Amniotic stem cell (primary cell): ENCODE results near the gene ALB.
A peak's percentile ranks its signal among the peaks of the same experiment; 100 is the strongest.

ENCODE experiments used
- DNase-seq: peaks from one replicate; lab custom pipeline; 2025; lab: John Stamatoyannopoulos, UW

The ALB gene

GRCh38 chr4:73432169-73433000, 28.3 kb downstream of the ALB start:
- no peak for DNase-seq

GRCh38 chr4:73433140-73433539, 29.1 kb downstream of the ALB start:
- no peak for DNase-seq

GRCh38 chr4:73434311-73434710, 30.2 kb downstream of the ALB start:
- peak; percentile 0 for DNase-seq

- no peak for DNase-seq
Measured at GRCh38 chr4:73435984-73436383, 31.9 kb downstream of the ALB start, which contains the start of gene AFP. AFP (plus strand) TSS chr4:73436221; CDS start chr4:73436263, 42 bp downstream.

GRCh38 chr4:73436674-73437557, 32.8 kb downstream of the ALB start:
- DNase-seq, result no peak

GRCh38 chr4:73437558-73437956, 33.5 kb downstream of the ALB start:
- DNase-seq, result no peak

- DNase-seq, result no peak
Measured at GRCh38 chr4:73438048-73438447, 34.0 kb downstream of the ALB start.

GRCh38 chr4:73438582-73439215, 34.6 kb downstream of the ALB start:
- DNase-seq, result no peak

- no peak for DNase-seq
Measured at GRCh38 chr4:73439445-73439844, 35.4 kb downstream of the ALB start.

GRCh38 chr4:73439991-73440390, 35.9 kb downstream of the ALB start:
- DNase-seq, result no peak

GRCh38 chr4:73440653-73441052, 36.6 kb downstream of the ALB start:
- DNase-seq, result no peak

GRCh38 chr4:73442275-73442674, 38.2 kb downstream of the ALB start:
- DNase-seq, result no peak

- DNase-seq, result no peak
Measured at GRCh38 chr4:73443224-73443623, 39.1 kb downstream of the ALB start.

- no peak for DNase-seq
Measured at GRCh38 chr4:73445383-73446335, 41.6 kb downstream of the ALB start.

- peak; percentile 27 for DNase-seq
Measured at GRCh38 chr4:73446336-73446938, 42.4 kb downstream of the ALB start.

- DNase-seq, result no peak
Measured at GRCh38 chr4:73447671-73448070, 43.6 kb downstream of the ALB start.

- no peak for DNase-seq
Measured at GRCh38 chr4:73448448-73449203, 44.5 kb downstream of the ALB start.

- peak; percentile 66 for DNase-seq
Measured at GRCh38 chr4:73450398-73451004, 46.4 kb downstream of the ALB start.

GRCh38 chr4:73451404-73451803, 47.3 kb downstream of the ALB start:
- DNase-seq, result no peak
